GM10266 (cell line): Measurements from ENCODE around the gene GGA1.

ENCODE experiments used
- DNase-seq: peaks from one replicate; pipeline ENCODE4 v3.0.0; 2012; ENCODE audit errors: extremely low spot score
- TF ChIP-seq, protein P1 (sequence below): IDR thresholded peaks from 2 replicates; pipeline ENCODE4 v1.5.1; 2012; ENCODE audit warnings: mild to moderate bottlenecking, low read depth; ENCODE audit not compliant: control insufficient read depth, insufficient read depth; ENCODE audit errors: missing control alignments

GGA1 gene

DNA sequence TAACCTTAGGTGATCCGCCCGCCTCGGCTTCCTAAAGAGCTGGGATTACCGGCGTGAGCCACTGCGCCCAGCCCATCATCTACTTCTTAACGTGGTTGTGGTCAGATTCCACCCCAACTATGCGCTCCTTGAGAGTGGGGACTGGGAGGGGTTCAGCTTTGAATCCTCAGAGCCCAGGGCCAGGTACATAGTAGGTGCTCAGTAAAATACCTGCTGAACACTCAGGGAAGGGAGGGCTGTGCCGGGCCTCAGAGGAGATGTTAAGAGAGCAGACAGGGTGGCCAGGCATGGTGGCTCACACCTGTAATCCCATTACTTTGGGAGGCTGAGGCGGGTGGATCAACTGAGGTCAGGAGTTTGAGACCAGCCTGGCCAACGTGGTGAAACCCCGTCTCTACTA, 65.6 kb downstream of the GGA1 start:
- TF ChIP-seq, protein P1, sequence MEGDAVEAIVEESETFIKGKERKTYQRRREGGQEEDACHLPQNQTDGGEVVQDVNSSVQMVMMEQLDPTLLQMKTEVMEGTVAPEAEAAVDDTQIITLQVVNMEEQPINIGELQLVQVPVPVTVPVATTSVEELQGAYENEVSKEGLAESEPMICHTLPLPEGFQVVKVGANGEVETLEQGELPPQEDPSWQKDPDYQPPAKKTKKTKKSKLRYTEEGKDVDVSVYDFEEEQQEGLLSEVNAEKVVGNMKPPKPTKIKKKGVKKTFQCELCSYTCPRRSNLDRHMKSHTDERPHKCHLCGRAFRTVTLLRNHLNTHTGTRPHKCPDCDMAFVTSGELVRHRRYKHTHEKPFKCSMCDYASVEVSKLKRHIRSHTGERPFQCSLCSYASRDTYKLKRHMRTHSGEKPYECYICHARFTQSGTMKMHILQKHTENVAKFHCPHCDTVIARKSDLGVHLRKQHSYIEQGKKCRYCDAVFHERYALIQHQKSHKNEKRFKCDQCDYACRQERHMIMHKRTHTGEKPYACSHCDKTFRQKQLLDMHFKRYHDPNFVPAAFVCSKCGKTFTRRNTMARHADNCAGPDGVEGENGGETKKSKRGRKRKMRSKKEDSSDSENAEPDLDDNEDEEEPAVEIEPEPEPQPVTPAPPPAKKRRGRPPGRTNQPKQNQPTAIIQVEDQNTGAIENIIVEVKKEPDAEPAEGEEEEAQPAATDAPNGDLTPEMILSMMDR: no peak
- DNase-seq: no peak

DNA sequence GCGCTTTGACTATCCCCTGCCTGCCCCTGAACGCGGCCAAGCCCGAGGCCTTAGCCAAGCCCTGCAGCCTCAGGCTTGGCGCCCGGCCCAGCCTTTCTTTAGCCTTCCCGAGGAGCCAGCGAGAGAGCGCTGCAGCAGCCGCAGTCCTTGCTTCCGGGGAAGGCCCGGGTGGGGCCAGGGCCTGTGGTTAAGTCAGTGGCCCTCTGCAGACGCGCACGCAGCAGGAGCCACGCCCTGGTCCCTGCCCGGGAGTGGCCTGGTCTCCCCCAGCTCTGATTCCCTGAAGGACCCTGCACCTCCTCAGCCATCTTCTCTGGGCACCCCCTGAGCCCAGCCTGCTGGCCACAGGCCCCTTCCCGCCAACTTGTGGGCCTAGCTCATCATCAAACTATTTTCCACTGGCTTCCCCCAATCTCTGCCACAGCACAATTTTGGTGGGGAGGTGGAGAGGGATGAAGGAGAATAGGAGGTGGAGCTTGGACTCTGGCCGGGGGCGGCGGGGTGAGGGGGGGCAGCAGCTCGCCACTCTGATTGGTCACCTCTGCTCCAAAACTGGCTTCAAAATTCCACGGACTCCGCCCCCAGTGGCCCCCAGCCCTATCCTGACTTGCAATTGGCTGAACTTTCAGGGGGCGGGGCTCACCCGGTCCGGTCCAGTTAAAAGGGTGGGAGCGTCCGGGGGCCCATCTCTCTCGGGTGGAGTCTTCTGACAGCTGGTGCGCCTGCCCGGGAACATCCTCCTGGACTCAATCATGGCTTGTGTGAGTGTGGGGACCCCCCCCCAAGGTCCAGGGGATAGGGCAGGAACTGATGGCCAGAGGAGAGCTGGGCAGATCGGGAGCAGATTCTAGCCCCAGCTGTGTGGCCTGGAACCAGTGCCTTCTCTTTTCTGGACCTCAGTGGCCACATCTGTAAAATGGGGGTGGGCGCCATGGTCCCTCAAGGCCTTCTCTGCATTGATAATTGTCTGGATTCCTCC, 66.6 kb downstream of the GGA1 start, which contains the start of gene LGALS1:
Gene LGALS1, plus strand, starts transcription at position 686 of the 979 bp plus-strand sequence. Its CDS starts 67 bp downstream, at position 753.
- DNase-seq: peak; percentile 83
- TF ChIP-seq, protein P1: no peak

DNA sequence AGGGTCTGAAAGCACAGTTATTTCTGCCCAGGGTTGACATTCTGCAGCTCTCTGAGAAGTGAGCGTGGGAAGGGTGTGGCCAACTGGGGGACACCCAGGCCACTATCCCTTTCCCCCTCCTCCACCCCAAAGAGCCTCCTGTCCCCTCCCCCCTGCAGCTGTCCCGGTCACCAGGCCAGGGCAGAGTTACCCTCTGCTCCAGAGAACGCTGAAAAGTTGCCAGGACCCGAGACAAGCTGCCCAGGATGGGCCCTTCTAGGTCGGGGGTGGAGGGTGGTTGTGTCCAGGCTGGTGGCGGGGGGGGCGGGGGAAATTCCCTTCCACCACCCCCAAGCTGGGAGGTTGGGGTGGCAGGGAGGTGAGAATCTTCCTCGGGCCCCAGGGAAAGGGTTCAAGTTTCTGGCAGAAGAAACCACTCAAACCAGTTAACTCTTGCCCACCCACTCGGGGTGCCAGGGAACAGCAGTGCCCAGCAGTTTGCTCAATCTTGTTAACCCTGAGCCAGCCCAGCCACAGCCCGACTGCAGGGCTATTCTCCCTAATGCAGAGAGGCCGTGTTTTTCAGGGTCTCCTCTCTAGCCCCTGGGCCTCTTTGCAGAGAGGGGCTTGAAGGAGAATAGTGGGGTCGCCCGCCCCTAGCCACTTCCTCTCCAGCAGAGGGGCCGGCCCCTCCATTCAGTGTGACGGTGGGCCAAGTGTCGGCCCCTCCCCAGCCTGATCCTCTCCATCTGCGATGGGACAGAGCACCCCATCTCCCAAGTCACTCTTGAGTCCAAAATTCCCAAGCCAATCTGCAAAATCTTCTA, 67.5 kb downstream of the GGA1 start:
- no peak for DNase-seq
- TF ChIP-seq, protein P1: no peak

DNA sequence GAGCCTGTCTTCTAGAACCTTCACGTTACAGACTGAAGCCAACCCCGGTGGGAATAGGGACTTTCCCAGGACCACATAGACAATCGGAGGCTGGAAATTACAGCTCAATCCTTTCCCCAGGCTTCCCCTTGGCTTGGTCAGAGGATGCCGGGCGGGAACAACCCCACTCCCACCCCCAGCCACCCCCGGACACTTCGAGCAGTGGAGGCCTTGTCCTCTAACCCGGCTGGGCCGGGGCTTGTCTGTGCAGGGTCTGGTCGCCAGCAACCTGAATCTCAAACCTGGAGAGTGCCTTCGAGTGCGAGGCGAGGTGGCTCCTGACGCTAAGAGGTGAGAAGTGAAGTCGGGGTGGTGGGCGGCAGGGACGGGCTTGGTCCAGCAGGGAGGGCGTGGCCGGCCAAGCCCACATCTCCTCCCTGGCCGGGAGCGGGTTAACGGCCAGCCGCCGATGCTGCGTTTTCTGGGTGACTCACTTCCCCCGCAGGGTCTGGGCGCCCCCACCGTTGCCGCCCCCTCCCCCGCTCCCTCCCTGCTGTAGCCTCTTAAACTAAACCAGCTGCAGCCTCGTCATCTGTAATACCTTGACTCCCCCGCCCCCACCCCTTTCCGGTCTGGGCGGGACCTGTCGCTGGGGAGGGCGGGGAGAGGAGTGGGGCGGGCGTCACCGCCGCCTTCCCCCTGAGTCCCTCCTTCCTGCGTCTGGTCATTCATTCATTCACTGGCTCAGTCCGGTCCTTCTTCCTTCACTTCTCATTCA, 68.3 kb downstream of the GGA1 start:
- TF ChIP-seq, protein P1: no peak
- DNase-seq: peak; percentile 84

DNA sequence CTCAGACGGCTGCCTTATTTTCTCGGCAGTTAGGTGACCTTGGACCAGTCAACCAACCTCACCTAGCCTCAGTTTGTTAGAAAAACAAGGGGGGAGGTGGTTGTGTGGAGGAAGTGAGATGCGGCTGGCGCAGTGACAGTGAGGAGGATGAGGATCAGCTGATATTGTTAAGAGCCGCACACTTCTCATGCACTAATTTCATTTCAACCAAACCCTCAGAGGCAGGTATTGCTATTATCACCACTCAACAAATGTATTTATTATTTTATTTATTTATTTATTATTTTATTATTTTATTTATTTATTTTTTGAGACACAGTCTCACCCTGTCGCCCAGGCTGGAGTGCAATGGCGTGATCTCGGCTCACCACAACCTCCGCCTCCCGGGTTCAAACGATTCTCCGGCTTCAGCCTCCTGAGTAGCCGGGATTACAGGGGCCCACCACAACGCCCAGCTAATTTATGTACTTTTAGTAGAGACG, 68.9 kb downstream of the GGA1 start:
- no peak for DNase-seq
- TF ChIP-seq, protein P1: no peak

DNA sequence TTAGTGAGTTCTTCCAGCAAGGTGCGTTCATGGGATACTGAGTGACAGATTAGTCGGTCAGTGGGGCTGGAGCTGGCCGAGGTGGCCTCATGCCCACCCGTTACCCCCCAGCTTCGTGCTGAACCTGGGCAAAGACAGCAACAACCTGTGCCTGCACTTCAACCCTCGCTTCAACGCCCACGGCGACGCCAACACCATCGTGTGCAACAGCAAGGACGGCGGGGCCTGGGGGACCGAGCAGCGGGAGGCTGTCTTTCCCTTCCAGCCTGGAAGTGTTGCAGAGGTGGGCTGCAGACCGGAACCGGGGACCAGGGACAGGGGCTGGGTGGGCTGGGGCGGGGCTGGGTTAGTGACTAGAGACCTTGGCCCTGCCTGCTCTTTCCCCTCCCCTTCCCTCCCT, 69.7 kb downstream of the GGA1 start:
- DNase-seq: no peak
- TF ChIP-seq, protein P1: no peak
